GM18858 (cell line): Measurements from ENCODE around the gene OR2C3.
"Not testable (repeated sequence)": the region's sequence is repeated elsewhere in the genome, so short reads cannot be mapped to it uniquely, and the experiment has no call there.

Source experiments
- ATAC-seq: cut with Tn5 transposase; IDR thresholded peaks from one replicate; pipeline ENCODE4 v1.9.1; 2021; ENCODE audit not compliant: unreplicated experiment

Gene OR2C3

DNA sequence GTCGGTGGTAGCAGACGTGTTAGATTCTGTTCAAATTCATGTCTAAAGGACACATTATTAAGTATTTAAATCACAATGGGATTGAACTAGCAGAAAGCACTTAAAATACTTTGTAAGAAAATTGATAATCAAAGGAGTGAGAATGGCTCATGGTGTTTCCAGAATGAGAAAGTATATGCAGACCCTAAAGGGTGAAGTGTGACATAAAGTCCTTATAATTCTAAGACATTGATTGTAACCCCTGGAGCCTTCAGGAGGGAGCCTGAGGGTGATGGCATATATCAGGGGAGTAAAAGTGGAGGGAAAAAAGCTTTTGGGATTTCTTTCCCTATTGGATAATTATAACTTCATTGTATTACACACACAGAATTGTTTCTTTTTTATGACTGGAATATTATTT is at the start of gene OR2C3:
Gene OR2C3, minus strand, starts transcription at position 101 of the 400 bp plus-strand sequence. CDS start 3,929 bp downstream, outside the sequence.
- no peak for ATAC-seq

DNA sequence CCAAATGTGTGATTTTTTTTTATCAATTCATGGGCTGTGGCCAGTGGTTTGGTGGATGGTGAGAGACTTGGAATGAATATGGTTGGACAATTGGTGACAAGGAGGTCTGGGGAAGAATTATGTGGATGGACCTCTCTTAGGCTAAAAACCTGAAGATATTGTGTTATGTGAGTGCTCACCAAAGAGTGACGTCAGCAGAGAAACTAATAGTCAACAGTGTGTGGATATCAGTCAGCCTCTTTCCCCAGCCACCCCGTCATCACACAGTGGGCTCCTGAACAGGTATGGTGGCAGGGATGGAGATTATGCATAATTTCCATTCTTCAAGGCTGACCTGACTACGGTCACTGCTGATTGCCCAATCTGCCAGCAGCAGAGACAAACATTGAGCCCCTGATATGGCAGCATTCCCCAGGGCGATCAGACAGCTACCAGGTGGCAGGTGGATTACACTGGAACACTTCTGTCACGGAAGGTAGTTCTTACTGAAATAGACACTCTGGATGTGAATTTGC is 42.8 kb upstream of the OR2C3 start:
- no peak for ATAC-seq

DNA sequence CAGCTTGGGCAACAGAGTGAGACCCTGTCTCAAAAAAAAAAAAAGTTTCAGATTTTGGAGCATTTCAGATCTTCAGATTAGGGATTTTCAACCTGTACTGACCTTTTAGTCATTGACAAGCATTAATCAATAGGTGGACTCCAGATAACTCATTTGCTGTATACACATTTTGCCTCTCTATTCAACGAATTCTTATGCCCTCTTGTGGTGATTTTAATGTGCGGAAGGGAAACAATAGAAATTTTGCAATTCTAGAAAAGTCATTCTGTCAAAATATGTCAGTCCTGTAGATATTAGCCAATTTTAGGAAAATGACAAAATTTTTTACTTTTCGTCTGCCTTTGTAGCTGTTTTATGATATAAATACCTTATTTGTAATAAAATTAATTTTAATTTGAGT is 40.3 kb upstream of the OR2C3 start:
- ATAC-seq, result no peak

DNA sequence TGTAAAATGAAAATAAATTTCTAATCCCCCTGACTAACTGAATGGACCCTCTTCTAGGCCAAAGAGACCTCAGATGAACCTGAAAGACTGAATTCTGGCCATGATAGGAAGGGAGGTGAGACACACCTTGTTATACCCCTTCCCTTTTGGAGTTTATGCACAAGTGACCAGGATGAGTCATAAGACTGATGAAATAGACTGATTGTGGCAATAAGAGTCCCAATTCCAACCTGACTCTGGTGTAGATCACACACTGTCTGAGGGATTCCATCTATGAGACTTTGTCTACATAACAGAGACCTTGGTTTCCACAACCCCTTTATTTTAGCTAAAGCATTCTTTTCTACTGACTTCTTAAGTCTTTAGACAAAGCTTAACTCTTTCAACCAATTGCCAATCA is 38.4 kb upstream of the OR2C3 start:
- ATAC-seq, result no peak

DNA sequence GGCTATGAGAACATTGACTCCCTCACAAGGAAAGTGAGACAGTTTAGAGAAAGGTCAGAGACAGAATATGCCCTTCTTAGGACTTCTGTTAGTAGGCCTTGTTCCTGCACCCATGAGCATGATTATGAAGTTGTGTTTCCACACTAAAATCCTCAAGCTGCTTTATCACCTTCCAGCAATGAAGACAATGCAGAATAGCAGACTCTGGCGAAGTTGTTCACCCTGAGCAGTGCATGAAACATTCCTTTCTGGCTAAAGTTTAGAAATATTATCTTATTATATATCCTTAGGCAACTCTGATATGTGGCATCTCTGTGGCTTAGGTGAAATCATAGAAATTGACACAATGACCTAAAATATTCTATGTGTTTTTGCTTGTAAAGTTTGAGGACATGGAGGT is 38.0 kb upstream of the OR2C3 start:
- no peak for ATAC-seq

DNA sequence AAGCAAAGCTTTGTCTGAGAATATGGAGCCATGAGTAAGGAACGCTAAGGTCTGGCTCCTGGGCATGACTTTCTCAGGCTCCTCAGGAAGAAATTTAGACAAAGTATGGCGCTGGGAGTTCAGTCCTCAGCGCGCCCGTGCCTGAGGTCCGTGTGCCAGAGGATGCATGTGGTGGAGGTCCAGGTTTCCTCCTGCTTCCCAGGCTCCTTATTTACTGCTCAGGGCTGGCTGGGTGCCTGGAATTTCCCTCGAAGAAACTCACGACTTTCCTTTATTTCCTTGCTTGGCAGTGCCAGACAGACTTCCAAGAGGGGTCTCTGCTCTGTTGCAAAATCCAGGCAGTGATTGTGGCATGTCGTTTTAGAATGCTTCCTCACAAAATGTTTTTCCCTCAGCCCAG is 26.0 kb upstream of the OR2C3 start:
- ATAC-seq, result no peak

DNA sequence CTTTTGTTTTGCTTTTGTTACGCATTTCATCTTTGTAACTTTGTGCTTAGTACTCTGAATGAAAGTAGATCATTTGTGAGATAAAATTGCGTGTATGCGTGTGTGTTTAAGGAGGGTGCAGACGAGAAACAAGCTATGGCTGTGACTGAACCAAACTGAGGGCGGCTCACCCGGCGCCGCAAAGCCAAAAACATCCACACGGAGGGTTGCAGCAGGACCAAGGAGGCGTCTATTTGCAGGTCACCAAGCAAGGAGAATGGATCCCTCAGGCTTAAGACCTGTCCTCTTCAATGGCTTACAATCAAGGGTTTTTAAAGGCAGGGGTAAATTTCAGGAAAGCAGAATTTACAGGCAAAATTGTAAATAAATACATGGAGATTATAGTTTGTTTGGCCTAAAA is 25.5 kb upstream of the OR2C3 start:
- no peak for ATAC-seq

DNA sequence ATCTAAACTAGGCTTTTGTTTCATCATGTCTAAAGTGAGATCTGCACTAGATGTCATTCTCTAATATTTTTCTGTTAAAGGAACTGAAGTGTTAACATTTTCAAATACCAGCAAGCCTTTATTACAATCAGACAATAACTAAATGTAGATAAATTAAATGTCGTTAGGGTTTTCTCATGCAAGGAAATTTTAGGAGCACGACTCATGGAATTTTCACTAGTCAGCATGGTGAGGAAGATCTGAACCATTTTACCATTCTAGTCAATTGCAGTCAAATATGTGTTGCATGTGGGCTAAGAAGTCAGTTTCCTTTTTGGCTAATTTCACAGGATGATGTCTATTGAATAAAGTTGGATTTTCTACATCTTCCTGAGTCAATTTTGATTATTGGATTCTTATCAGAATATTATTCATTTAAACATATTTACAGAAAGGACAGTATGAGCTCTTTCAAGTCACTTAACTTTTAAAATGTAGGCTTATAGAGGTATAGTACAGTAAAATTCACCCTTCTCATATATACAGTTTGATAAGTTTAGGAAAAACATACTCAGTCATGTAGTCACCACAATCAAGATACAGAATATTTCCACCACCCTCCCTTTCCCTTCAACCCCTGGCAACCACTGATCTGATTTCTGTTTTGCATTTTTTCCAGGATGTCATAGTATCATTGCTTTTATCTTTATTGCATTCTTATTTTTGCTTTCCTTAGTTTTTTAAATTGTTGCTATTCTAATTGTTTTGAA is 21.9 kb upstream of the OR2C3 start:
- ATAC-seq, result no peak

DNA sequence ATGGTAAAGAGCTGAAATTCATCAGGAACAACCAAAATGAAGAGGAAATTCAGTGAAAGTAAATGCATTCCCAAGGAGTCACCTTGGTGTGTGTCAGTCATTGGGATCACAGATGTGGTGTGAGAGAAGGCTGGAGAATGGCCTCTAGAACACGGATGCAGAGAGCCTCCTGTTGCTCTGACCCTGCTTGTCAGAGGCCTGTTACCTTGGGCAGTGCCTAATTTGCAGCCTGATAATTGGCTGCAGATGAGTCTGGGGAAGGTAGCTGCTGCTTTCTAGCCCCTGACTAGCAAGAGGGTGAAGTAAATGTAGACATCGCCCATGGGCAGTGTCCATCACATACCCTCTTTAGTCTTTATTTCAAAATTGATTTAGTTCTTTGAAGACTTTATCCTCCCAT is 16.0 kb upstream of the OR2C3 start:
- no peak for ATAC-seq

DNA sequence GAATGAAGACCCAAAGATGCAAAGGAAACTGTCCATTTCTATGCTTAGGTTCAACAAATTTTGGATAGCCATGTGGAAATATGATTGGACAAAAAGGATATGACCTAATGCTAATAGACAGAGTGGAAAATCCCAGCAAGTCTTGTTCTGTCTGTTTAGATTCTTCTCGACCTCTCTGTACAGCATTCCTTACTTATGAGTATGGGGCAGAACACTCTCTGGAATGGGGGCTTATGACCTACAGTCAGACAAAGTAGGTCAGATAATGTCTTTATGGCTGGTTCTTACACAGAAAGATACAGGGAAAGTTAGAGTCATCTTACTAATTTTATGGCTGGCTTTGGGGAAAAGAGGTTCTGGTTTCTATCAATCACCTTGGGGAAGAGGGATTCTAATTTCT is 15.5 kb upstream of the OR2C3 start:
- ATAC-seq, result no peak

DNA sequence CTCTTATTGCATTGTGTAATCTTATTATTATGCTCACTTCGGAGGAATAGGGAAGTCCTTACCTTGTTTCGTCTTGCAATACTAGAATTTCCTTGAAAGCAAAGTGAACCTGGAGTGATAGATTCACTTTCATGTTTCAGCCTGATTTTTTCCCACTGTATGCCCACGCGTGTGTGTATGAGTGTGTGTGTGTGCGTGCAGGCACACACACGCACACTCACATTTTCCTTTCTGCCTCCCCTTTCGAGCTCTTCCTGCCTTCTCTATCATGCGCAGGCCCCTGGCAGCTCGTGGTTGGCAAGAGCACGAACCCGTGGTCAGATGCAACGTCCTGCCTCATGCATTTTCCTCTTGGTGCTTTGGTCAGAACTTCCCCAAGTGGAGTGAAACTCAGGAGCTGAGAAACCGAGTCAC is 12.5 kb upstream of the OR2C3 start, which contains the start of gene GCSAML:
Gene GCSAML, plus strand, starts transcription at position 366 of the 414 bp plus-strand sequence. CDS start 58 bp downstream, outside the sequence.
- no peak for ATAC-seq

DNA sequence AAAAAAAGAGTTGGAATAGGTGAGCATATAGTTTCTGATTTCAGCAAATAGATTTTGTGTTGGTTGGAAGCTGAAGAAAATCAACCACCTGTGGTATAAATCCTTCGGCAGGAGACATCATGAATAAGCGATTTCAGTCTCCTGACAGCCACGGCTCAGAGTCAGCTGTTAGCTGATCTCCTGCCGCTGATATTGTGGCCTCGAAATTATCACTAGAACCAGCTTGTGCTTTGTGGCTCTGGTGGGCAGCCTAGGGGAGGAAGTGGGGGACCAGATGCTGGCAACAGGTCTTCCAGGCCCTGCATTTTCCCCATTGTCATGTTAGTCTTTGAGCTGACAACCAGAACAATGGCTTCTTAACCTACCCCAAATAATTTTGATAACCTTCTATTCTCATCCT is 11.9 kb upstream of the OR2C3 start:
- ATAC-seq, result no peak

DNA sequence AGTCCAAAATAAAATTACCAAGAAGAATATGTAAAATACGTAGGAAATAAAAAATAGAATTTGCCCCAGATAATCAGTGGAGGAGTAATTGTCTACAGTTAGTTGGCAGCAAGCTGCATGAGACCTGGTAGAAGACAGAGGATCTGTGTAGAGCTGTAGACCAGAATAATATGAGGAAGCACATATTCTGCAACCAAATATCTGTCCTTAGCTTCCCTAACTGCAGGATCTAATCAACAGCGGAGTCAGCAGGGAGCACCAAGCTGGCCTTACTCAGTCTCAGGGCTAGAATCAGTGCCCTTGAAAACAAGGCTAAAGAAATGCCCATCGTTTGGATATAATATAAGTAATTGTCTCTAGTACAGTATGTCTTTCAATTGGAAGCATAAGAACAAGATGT is 6.6 kb upstream of the OR2C3 start:
- no peak for ATAC-seq

DNA sequence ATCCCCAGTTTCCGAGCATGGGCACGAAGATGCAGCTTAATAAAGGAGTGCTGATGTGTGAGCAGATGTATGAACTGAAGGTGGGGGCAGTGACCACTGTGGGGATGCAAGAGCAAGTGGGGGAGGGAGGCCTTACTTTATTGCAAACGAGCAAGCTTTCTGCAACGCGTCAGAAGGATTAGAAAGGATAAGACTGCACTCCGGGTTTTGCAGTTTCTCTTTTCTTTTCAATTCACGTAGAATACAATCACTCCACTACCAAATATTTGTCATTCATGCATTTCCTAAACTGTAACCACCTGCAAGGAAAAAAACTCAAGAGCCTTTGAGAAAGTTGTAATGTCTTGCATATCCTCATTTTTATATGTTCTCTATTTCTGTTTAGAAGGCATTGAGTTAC is 4.3 kb upstream of the OR2C3 start:
- ATAC-seq, result no peak

DNA sequence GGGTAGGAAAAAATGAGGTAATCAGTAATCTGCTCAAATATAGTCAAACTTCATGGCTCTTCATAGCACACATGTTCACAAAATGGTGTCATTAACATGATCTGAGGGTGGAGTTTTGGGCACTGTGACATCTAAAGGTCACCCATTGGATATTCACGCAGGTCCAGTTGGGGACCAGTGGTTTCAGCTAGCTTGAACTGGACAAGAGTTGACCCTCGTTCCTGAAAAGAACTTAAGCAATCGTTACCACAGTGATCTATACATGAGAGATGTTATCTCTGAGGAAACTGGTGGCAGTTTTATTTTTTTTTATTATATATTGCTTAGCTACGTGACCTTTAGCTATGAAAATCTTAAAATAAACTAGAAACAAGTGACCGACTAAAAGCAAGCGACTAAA is 3.0 kb upstream of the OR2C3 start:
- no peak for ATAC-seq

DNA sequence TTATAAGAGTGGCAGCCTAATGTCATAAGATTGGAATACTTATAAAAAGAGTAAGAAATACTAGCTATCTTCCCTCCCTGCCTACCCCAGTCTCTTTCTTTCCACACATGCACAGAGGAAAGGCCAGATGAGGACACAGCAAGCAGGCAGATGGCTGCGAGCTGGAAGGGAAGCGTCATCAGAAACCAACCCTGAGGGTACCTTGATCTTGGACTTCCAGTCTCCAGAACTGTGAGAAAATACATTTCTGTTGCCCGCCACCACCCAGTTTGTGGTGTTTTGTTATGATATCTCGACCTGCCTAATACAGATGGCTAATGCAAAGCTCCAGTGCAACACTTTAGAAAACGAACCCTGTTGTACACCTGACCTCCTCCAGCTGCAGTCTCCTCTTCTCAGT is 2.3 kb upstream of the OR2C3 start:
- ATAC-seq, result no peak

DNA sequence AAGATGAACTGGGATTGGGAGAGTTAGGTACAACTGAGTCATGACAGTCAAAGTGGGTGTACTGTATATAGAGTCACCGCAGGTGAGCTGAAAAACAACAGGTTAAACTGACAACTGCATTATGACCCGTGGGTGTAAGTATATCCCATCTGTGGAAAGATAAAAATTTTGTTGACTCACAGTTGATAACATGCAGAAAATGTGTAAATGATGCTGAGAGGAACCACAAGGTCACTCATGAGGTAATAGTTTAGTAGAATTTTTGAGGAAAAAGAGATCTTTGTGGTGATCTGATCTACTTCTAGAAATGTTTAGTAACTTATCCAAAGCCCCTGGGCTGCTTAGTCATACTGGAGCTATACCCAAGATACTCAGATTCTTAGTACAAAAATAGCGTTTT is 838 bp downstream of the OR2C3 start:
- no peak for ATAC-seq

DNA sequence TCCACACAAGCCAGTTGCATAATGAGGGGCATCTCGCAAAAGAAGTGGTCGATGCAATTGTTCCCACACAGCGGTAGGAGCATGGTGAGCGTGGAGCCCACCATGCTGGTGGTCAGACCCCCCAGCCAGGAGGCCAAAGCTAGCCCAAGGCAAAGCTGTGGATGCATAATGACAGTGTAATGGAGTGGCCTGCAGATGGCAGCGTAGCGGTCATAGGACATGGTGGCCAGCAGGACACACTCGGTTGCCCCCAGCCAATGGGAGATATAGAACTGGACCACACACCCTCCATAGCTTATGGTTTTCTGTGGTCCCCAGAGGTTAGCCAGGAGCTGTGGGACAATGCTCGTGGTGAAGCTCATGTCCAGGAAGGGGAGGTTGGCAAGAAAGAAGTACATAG is 4.3 kb downstream of the OR2C3 start:
- no peak for ATAC-seq

DNA sequence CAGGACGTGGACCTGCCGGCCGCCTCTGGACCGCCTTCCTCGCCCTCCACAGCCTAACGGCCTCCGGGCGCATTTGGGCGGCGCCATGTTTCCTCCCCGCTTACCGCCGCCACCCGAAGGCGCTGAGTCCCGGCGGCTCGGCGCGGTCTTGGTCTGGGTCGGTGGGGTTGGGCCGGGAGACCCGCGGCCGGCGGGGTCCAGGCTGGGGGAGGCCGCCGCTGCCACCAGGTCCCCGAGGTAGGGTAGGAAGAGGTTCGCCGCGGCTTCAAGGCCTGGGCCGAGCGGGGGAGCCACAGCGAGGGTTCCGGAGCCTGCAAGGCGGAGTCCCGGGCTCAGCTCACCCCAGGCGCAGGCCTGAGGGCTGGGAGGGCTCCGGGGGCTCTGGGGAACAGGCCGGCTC is 5.5 kb downstream of the OR2C3 start:
- no peak for ATAC-seq

DNA sequence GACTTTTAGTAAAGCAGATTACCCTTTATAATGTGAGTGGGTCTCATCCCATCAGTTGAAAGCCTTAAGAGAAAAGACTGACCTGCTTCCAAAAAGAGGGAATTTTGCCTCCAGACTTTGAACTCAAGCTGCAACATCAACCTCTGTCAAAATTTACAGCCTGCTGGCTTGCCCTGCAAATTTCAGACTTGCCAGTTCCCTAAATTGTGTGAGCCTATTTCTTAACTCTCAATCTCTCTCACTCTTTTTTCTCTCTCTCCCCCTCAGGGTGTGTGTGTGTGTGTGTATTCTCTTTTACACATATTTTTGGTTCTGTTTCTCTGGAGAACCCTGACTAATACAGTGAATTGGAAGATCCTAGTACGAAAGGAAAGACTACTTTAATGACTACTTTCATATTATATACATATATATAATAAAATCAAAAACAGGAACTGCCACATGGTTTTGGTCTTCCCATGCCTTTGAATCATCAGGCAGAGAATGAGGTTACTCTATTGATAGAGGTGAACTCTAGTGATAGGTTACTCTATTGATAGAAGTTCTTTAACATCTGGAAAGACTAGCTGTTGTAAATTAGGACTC is 6.4 kb downstream of the OR2C3 start:
- no peak for ATAC-seq

DNA sequence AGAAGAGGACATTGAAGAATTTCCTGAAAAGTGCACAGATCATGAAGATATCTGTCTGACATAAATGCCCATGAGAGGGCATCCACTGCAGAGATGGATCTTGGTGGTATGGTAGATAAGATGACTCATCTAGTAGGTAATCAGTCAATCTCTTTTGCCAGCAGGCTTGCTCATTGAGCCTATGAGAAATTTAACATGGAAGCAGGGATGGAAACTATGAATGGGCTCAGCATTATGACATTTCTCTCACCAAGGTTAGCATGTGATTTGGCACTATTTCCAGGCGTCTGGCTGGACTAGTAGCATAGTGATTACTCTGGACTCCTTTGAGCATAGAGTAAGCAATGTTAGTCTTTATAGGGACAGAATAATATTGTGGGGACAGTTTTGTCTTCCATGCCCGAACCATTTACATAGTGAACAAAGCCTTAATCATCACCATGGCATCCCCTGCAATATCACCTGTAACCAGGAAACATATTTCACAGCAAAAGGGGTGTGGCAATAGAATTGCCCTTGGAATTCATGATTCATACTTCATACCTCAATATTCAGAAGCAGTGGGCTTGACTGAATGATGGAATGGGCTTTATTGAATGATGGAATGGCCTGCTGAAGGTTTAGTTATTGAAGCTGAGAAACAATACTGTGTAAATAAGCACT is 7.3 kb downstream of the OR2C3 start:
- ATAC-seq, result no peak

DNA sequence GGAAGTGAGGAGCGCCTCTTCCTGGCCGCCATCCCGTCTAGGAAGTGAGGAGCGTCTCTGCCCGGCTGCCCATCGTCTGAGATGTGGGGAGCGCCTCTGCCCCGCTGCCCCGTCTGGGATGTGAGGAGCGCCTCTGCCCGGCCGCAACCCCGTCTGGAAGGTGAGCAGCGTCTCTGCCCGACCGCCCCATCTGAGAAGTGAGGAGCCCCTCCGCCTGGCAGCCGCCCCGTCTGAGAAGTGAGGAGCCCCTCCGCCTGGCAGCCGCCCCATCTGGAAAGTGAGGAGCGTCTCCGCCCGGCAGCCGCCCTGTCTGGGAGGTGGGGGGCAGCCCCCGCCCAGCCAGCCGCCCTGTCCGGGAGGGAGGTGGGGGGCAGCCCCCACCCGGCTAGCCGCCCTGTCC is 14.4 kb downstream of the OR2C3 start:
- not testable (repeated sequence) for ATAC-seq
